GM19043 (cell line): ENCODE data around the gene GMPPB.

ENCODE experiments used
- ATAC-seq: cut with Tn5 transposase; IDR thresholded peaks from one replicate; pipeline ENCODE4 v1.9.1; 2021; ENCODE audit warnings: low read depth; ENCODE audit not compliant: unreplicated experiment

GMPPB gene

GRCh38 chr3:49732597-49732996, 8.8 kb upstream of the GMPPB start:
- ATAC-seq = no peak

- no peak for ATAC-seq
Measured at GRCh38 chr3:49729966-49730609, 6.3 kb upstream of the GMPPB start.

- ATAC-seq = no peak
Measured at GRCh38 chr3:49727924-49728361, 4.2 kb upstream of the GMPPB start.

GRCh38 chr3:49727154-49727923, 3.6 kb upstream of the GMPPB start:
- no peak for ATAC-seq

DNA sequence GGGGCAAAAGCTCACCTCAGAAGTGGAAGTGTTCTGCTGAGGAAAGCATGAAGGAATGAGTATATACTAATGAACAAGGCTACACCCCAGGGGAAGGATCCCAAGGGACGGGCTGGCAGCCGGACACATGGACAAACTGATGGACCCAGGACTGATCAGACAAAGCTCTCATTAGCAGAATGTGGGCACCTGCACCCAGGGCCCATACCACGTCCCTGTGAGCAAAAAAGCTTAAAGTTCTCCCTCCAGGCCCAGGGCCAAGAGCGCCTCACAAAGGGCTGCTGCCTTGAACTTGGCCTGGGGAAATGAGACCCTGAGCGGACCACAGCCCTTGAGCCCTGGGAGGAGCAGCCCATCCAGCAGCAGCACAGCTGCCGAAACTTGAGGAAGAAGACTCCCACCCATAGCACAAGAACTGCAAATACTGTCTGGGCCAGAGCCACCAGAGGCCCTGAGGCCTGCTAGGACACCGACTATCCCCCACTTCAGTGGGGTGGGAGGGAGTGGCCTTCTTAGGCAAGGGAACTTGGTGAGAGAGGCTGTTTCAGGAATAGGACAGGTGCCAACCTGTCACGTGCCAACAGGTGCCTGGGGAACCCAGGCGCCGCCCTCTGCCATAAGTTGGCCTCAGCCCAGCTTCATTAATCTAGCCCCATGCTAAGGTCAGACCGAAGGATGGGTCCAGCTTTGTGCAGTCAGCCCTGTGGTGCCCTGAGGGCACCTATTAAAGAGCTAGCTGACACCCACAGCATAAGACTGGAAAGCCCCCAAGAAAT, 2.3 kb upstream of the GMPPB start:
- no peak for ATAC-seq

- no peak for ATAC-seq
Measured at GRCh38 chr3:49724586-49724985, 835 bp upstream of the GMPPB start.

GRCh38 chr3:49723296-49723627, 489 bp downstream of the GMPPB start:
- ATAC-seq = no peak

DNA sequence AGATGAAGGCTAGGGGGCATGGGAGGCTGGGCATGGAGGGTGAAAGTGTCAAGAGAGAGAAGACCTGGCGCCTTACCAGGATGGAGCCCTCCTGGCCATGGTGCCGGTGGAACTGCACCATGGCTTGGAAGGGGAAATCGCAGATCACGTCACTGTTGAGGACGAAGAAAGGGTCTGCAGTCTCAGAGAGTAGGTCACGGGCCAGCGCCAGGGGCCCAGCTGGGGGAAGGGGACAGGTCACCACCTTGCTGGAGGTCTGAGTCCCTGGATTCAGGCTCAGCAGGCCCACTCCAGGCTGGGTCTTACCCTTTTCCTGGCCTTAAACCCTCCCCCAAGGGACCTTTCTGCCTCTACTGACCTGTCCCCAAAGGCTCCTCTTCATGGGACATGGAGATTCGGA, 855 bp downstream of the GMPPB start:
- no peak for ATAC-seq

- no peak for ATAC-seq
Measured at GRCh38 chr3:49721896-49722781, 1.6 kb downstream of the GMPPB start.

- ATAC-seq = no peak
Measured at GRCh38 chr3:49721596-49721895, 2.2 kb downstream of the GMPPB start.

DNA sequence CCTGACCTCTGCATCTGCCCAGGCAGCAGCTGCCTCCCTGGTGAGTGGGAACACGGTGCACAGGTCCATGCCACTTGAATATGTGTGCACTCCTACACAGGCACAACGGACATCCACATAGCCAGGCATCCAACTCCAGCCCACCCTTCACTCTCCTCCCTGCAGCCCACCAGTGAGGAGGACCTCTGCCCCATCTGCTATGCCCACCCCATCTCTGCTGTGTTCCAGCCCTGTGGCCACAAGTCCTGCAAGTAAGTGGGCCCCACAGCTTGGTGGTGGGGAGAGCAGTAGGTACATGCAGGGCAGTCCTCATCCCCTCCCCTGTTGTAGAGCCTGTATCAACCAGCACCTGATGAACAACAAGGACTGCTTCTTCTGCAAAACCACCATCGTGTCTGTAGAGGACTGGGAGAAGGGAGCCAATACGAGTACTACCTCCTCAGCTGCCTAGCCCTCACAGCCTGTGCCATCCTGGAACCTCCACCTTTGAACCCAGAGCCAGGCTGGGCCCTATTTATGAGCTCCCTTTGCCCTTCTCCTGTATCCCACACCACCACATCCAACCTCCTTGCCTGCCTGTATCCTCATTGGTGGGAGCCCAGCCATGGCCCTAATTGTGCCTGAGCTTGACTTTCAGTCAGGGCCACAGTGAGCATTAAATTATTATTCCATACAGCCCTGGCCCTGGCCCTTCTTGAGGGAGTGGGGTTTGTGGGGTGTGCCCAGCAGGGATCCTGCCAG, 2.7 kb downstream of the GMPPB start:
- no peak for ATAC-seq

DNA sequence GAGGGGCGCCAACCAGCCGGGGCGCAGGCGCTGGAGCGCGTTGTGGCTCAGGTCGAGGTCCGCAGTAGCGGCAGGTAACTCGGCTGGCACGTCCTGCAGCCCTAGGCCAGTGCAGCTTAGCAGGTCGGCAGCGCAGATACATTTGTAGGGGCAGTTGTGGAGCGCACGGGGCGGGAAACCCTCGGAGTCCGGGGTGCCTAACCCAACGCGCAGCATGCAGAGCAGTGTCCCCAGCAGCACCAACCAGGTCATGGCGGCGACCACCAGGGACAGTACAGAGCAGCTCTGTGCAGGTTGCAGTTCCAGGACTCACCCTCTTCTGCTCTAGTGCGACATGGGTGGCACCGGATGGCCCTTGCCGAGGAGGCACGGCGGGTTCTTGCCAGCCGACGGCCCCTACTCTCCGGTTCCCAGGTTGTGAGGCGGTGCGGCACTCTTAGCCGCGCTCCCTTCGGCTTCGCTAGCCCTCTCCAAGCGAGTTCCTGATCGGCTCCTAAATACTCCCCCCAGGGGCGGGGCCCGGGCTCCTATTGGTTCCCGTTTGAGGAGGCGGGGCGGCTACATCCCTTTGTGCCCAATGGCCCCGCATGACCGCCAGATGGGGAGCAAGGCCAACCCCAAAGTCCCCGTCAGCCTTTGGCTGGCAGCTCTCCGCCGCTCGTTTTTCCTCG, 4.4 kb downstream of the GMPPB start, which contains the start of gene AMIGO3:
TSS of gene AMIGO3 (minus strand) at position 471 of the 671 bp plus-strand sequence. CDS start at position 252, 219 bp downstream.
- peak; percentile 53 for ATAC-seq

DNA sequence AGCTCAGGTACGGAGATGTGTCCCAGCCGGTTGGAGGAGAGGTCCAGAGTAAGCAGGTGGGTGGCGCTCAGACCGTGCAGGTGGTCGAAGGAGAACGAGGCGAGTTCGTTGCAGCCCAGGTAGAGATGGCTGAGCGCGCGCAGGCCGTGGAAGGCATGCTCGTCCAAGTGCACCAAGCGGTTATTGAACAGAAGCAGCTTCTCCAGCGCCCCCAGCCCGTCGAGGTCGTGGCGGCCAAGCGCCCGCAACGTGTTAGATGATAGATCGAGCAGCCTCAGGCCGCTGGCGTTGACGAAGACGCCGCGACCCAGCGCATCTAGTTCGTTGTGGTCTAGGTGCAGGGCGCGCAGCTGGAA, 4.9 kb downstream of the GMPPB start:
- ATAC-seq = no peak

GRCh38 chr3:49717959-49718857, 5.5 kb downstream of the GMPPB start:
- ATAC-seq = no peak

DNA sequence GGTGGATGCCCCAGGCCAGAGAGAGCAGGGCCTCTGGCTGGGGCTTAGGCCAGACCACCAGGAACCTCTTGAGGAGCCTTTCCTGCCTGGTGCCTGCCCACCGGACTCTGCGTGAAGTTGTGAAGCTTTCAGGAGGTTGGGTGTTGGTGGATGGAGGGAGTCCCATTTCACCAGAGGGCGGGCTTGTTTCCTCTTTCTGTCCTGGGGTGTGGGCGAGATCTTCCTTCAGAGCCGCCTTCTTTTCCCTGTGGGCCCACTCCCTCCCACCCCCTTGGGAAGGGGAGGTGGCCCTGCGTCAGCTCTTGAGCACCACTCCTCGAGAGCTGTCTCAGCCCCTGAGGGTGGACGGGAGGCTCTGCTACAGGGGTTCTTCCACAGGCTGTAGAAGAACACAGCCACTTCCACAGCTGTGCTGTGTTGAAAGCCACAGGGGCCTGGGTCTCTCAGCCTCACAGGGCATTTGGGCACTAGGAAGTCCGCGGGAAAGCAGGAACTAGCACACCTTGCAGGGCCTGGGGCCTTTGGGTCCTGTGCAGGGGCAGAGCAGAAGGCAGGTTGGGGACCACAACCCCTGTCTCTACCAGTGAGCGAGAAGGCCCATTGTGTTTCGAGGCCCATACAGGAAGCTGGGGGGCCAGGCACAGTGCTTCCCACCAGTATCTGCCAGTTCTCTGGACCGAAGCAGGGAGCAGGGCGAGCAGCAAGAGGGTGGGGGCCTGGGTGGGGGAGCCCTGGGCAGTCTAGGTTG, 6.4 kb downstream of the GMPPB start:
- no peak for ATAC-seq

- ATAC-seq = no peak
Measured at GRCh38 chr3:49716691-49717210, 7.0 kb downstream of the GMPPB start.

DNA sequence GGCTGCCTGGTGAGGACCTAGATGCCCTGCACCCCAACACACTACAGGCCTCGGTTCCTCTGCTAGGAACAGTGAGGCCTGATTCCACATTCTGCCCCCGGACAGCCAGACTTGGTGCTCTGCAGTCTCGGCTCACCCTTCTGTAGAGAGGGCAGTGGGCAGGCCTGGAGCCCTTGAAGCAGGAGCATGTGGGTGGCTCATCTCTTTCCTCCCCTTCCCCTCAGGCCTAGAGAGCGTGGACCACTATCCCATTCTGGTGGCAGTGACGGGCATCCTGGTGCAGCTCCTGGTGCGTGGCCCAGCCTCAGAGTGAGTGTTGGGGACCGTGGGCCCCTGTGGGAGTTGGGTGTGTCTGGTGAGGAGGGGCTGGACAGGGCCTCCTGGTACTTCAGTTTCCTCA, 7.6 kb downstream of the GMPPB start:
- ATAC-seq = no peak
